GM23248 (cell line): ENCODE measurements around the gene SELENOS.

Experiments
- EZH2 ChIP-seq: fragments of 200-600 bp; sonication (generic); IDR thresholded peaks from 2 replicates; pipeline ENCODE4 v1.6.1; 2018; ENCODE audit warnings: antibody characterized with exemption, mild to moderate bottlenecking; ENCODE audit not compliant: insufficient read depth, poor library complexity, severe bottlenecking
- EZH2phosphoT487 ChIP-seq: fragments of 200-600 bp; sonication (generic); IDR thresholded peaks from 2 replicates; pipeline ENCODE4 v1.6.1; 2018; ENCODE audit warnings: antibody characterized with exemption, moderate library complexity, mild to moderate bottlenecking, low read depth; ENCODE audit not compliant: insufficient read depth

DNA sequence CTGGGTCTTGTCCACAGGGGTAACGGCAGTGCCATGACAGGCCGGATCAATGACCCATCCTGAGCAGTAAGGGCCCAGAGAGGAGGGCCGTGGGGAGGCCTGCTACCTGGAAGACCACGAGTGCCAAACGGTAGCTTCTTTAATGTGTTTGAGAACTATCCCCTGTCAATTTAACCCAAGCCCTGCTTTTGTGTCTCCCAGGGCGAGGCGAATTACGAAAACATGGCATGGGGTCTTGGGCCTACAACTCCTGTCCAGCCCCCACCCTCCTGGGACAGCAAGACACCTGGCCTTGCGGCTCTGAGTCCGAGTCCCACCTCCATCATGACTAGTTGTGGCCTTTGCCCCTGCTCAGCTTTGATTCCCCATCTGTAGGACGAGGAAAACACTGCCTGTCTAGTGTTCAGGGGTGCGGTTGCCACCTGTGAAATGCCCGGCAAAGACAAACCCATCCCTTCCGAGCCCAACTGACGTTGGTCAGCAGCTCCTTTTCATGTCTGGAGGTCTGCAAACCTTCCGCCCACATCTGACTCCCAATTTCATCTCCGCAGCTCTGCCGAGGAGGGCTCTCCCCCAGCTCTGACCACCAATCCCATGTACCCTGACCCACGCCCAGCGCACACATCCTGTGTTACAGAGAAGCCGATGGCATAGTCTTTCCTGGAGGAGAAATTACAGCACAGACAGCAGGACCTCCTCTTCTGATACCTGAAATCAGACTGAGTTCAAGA is 46.7 kb upstream of the SELENOS start:
- TF ChIP-seq EZH2 (no peak), EZH2phosphoT487 (no peak)
